NB4 (cell line): ENCODE measurements around the gene VEGFB.

Source experiments
- POLR2A ChIP-seq: IDR thresholded peaks from 2 replicates; pipeline ENCODE4 v1.6.1; 2011; ENCODE audit warnings: mild to moderate bottlenecking; ENCODE audit not compliant: insufficient read length; ENCODE audit errors: extremely low read depth
- TF ChIP-seq, protein P1 (sequence below): IDR thresholded peaks from one replicate; pipeline ENCODE4 v1.5.1; 2012; ENCODE audit warnings: low read depth, low read length
- TF ChIP-seq, protein P2 (sequence below): IDR thresholded peaks from 2 replicates; pipeline ENCODE4 v1.6.1; 2011; ENCODE audit warnings: low read depth, low read length

DNA sequence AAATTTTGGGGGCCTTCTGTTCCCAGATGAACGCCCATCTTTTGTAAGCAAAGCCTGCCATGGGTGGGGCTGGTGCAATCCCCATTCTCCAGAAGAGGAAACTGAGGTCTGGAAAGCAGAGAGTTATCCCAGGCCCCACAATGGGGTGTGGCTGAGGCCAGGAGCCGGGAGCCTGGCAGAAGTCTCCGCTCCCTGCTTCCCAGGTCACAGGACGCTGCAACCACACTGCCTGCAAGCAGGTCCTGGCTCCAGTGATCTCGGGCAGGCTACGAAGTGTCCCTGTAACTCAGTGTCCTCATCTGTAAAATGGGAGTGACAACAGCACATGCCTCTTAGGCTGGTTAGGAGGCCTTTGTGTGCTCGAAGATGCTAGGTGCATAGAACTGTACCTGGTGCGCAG lies 18.7 kb downstream of the VEGFB start:
- TF ChIP-seq, protein P1, sequence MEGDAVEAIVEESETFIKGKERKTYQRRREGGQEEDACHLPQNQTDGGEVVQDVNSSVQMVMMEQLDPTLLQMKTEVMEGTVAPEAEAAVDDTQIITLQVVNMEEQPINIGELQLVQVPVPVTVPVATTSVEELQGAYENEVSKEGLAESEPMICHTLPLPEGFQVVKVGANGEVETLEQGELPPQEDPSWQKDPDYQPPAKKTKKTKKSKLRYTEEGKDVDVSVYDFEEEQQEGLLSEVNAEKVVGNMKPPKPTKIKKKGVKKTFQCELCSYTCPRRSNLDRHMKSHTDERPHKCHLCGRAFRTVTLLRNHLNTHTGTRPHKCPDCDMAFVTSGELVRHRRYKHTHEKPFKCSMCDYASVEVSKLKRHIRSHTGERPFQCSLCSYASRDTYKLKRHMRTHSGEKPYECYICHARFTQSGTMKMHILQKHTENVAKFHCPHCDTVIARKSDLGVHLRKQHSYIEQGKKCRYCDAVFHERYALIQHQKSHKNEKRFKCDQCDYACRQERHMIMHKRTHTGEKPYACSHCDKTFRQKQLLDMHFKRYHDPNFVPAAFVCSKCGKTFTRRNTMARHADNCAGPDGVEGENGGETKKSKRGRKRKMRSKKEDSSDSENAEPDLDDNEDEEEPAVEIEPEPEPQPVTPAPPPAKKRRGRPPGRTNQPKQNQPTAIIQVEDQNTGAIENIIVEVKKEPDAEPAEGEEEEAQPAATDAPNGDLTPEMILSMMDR, result no peak
- TF ChIP-seq POLR2A, result no peak
- TF ChIP-seq, protein P2, sequence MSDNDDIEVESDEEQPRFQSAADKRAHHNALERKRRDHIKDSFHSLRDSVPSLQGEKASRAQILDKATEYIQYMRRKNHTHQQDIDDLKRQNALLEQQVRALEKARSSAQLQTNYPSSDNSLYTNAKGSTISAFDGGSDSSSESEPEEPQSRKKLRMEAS, result no peak
